Stomach (tissue), 4 donors: Measurements from ENCODE around the gene ATP13A1.

Experiments used
- EP300 ChIP-seq: sonication (generic); formaldehyde crosslinking; IDR thresholded peaks from one replicate; pipeline ENCODE4 v1.6.1; 2017; ENCODE audit warnings: antibody characterized with exemption
- POLR2A ChIP-seq, 4 donors: fragments of 450-650 bp; IDR thresholded peaks; one replicate each; pipeline ENCODE4 v1.6.1; 2016; ENCODE audit warnings: antibody characterized with exemption in 4 of 4, control low read depth in 2 of 4, mild to moderate bottlenecking in 1 of 4, moderate library complexity in 1 of 4
- POLR2AphosphoS5 ChIP-seq, 3 donors: sonication (generic); formaldehyde crosslinking; IDR thresholded peaks; one replicate each; pipeline ENCODE4 v1.6.1; 2016; ENCODE audit warnings: antibody characterized with exemption in 3 of 3
- TF ChIP-seq, protein P1 (sequence below), 7 experiments: fragments of 450-650 bp in 4 of 7; fragments of 200-600 bp in 3 of 7; sonication (generic) in 3 of 7; IDR thresholded peaks; one replicate each; pipeline ENCODE4 v1.5.1; 2016 to 2019; ENCODE audit warnings: antibody characterized with exemption in 7 of 7, control low read depth in 2 of 7, mild to moderate bottlenecking in 1 of 7

DNA sequence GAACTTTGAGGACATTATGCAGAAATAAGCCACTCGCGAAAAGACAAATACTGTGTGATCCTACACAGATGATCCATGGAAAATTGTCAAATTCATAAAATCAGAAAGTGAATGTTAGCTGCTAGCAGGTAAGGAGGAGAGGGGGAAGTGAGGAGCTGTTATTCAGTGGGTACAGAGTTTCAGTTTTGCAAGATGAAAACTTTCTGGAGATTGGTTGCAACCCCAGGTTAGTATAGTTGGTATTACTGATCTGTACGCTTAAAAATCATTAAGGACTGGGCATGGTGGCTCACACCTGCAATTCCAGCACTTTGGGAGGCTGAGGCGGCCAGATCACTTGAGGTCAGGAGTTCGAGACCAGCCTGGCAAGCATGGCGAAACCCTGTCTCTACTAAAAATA, 23.1 kb upstream of the ATP13A1 start:
- TF ChIP-seq, protein P1, sequence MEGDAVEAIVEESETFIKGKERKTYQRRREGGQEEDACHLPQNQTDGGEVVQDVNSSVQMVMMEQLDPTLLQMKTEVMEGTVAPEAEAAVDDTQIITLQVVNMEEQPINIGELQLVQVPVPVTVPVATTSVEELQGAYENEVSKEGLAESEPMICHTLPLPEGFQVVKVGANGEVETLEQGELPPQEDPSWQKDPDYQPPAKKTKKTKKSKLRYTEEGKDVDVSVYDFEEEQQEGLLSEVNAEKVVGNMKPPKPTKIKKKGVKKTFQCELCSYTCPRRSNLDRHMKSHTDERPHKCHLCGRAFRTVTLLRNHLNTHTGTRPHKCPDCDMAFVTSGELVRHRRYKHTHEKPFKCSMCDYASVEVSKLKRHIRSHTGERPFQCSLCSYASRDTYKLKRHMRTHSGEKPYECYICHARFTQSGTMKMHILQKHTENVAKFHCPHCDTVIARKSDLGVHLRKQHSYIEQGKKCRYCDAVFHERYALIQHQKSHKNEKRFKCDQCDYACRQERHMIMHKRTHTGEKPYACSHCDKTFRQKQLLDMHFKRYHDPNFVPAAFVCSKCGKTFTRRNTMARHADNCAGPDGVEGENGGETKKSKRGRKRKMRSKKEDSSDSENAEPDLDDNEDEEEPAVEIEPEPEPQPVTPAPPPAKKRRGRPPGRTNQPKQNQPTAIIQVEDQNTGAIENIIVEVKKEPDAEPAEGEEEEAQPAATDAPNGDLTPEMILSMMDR (IDR thresholded peaks at IDR 0.05), result no peak
- TF ChIP-seq EP300, result no peak
- TF ChIP-seq POLR2AphosphoS5 (IDR thresholded peaks at IDR 0.05), result no peak
- TF ChIP-seq POLR2A (IDR thresholded peaks at IDR 0.05), result no peak
